Measurements from ENCODE around the gene ZNF75A.

Gene ZNF75A

GRCh38 chr16:3356118-3356517 lies 50.8 kb downstream of the ZNF75A start:
- no peak for DNase-seq (ENCODE audit: extremely low spot score)
- TF ChIP-seq CTCF (IDR thresholded peaks at IDR 0.05; ENCODE audit: control extremely low read depth, extremely low read depth, low read depth, missing control alignments), result no peak
- ChIA-PET POLR2A (no interaction called here), CTCF (interaction anchor here (1.0 kb wide), 1 partner anchor 18 kb away, joined by 3 read pairs; no protein-coding TSS in a partner anchor)

GRCh38 chr16:3358871-3359270 lies 53.6 kb downstream of the ZNF75A start:
- POLR2A ChIA-PET, result no interaction called here
- CTCF ChIA-PET, result interaction anchor here (1.0 to 1.3 kb wide), 2 partner anchors 14 to 17 kb away, joined by 3 read pairs; no protein-coding TSS in a partner anchor

GRCh38 chr16:3362931-3363330 lies 57.6 kb downstream of the ZNF75A start:
- TF ChIP-seq CTCF (IDR thresholded peaks at IDR 0.05; ENCODE audit: control extremely low read depth, extremely low read depth, low read depth, missing control alignments), result no peak

More at GRCh38 chr16:3358871-3359270, 53.6 kb downstream of the ZNF75A start:
- TF ChIP-seq CTCF (IDR thresholded peaks at IDR 0.05; ENCODE audit: control extremely low read depth, extremely low read depth, low read depth, missing control alignments), result no peak
- no peak for DNase-seq (ENCODE audit: extremely low spot score)

GRCh38 chr16:3363793-3364192 lies 58.5 kb downstream of the ZNF75A start:
- ChIA-PET CTCF (no interaction called here), POLR2A (no interaction called here)
- no peak for DNase-seq (ENCODE audit: extremely low spot score)
- no peak for TF ChIP-seq CTCF (IDR thresholded peaks at IDR 0.05; ENCODE audit: control extremely low read depth, extremely low read depth, low read depth, missing control alignments)

More at GRCh38 chr16:3362931-3363330, 57.6 kb downstream of the ZNF75A start:
- POLR2A ChIA-PET, result no interaction called here
- no peak for DNase-seq (ENCODE audit: extremely low spot score)
- CTCF ChIA-PET, result no interaction called here

GRCh38 chr16:3364774-3365427 lies 59.6 kb downstream of the ZNF75A start:
- ChIA-PET CTCF (no interaction called here), POLR2A (no interaction called here)
- peak; percentile 84 for DNase-seq (ENCODE audit: extremely low spot score)
- no peak for TF ChIP-seq CTCF (IDR thresholded peaks at IDR 0.05; ENCODE audit: control extremely low read depth, extremely low read depth, low read depth, missing control alignments)

All from GM10248 (cell line).